Measurements from ENCODE around the gene MUSTN1. TPM values are rescaled to one million over a fixed set of nuclear protein-coding genes. Genes with fewer than 3 reads are reported as not detected.

Gene MUSTN1
- total RNA-seq, 5 donors from 2014 or later (not counting 1 experiment from before 2014, with no cell fraction given): 1.6 to 10.2 (median 4.1) TPM

- Mint-ChIP-seq H3K36me3 (no peaks in the 10 kb centered on the region), H3K4me1 (no peaks in the 10 kb centered on the region), H3K4me3 (no peak overlapping the region), H3K27me3 (peaks cover 4% of the 10 kb centered on the region in 2 donors), H3K27ac (no peak overlapping the region), H3K9me3 (no peaks in the 10 kb centered on the region)
- H3K4me3 ChIP-seq (ENCODE audit: control insufficient read depth in 1 of 2, extremely low read depth in 1 of 2, low read length in 1 of 2): no peak overlapping the region
- ATAC-seq (replicated peaks in 1 of 4): no peak
- WGBS (ENCODE audit: insufficient coverage): 80% methylated on average over 13 of the region's 17 CpGs
- DNase-seq: no peak
- ChIA-PET CTCF (no interaction called here), POLR2A (no interaction called here)
- no peak overlapping the region for H3K27ac ChIP-seq (ENCODE audit: low read length)
- no peaks in the 10 kb centered on the region for H3K36me3 ChIP-seq (ENCODE audit: control insufficient read depth in 2 of 2, extremely low read depth in 1 of 2, insufficient read depth in 1 of 2, low read length in 1 of 2)
- no peaks in the 10 kb centered on the region for H3K4me1 ChIP-seq (ENCODE audit: control insufficient read depth in 1 of 2, extremely low read depth in 1 of 2, insufficient read depth in 2 of 2, low read length in 2 of 2)
- H3K27me3 ChIP-seq (replicated peaks in 1 of 2; ENCODE audit: control insufficient read depth in 2 of 2, extremely low read depth in 1 of 2, insufficient read depth in 2 of 2, low read length in 1 of 2): peaks cover 0 to 17% of the 10 kb centered on the region in 2 experiments
- H3K9me3 ChIP-seq: no peaks in the 10 kb centered on the region
These were observed 46.9 kb downstream of the MUSTN1 start for GRCh38 chr3:52787672-52788625.

- Histone ChIP-seq H3K27me3 (replicated peaks in 1 of 2; ENCODE audit: control insufficient read depth in 2 of 2, extremely low read depth in 1 of 2, insufficient read depth in 2 of 2, low read length in 1 of 2) (peaks cover 0 to 20% of the 10 kb centered on the region in 2 experiments), H3K9me3 (no peaks in the 10 kb centered on the region), H3K4me1 (ENCODE audit: control insufficient read depth in 1 of 2, extremely low read depth in 1 of 2, insufficient read depth in 2 of 2, low read length in 2 of 2) (no peaks in the 10 kb centered on the region), H3K4me3 (ENCODE audit: control insufficient read depth in 1 of 2, extremely low read depth in 1 of 2, low read length in 1 of 2) (no peak overlapping the region), H3K27ac (ENCODE audit: low read length) (no peak overlapping the region), H3K36me3 (ENCODE audit: control insufficient read depth in 2 of 2, extremely low read depth in 1 of 2, insufficient read depth in 1 of 2, low read length in 1 of 2) (no peaks in the 10 kb centered on the region)
- H3K27me3 Mint-ChIP-seq: peaks cover 4 to 6% of the 10 kb centered on the region in 2 donors
- no peak for ATAC-seq (replicated peaks in 1 of 4)
- POLR2A ChIA-PET: no interaction called here
- DNase-seq: no peak
- no peaks in the 10 kb centered on the region for H3K4me1 Mint-ChIP-seq
- CTCF ChIA-PET: no interaction called here
- no peaks in the 10 kb centered on the region for H3K36me3 Mint-ChIP-seq
- H3K4me3 Mint-ChIP-seq: no peak overlapping the region
- no peaks in the 10 kb centered on the region for H3K9me3 Mint-ChIP-seq
- H3K27ac Mint-ChIP-seq: no peak overlapping the region
- 78% methylated on average over 4 of the region's 11 CpGs for WGBS (ENCODE audit: insufficient coverage)
These were observed 47.6 kb downstream of the MUSTN1 start for GRCh38 chr3:52787246-52787645.

- no peak for DNase-seq
- Mint-ChIP-seq H3K36me3 (no peaks in the 10 kb centered on the region), H3K4me3 (no peak overlapping the region), H3K27ac (no peak overlapping the region), H3K4me1 (no peaks in the 10 kb centered on the region), H3K9me3 (no peaks in the 10 kb centered on the region), H3K27me3 (peaks cover 4 to 8% of the 10 kb centered on the region in 2 donors)
- ATAC-seq (replicated peaks in 1 of 4): no peak
- Histone ChIP-seq H3K36me3 (ENCODE audit: control insufficient read depth in 2 of 2, extremely low read depth in 1 of 2, insufficient read depth in 1 of 2, low read length in 1 of 2) (no peaks in the 10 kb centered on the region), H3K27me3 (replicated peaks in 1 of 2; ENCODE audit: control insufficient read depth in 2 of 2, extremely low read depth in 1 of 2, insufficient read depth in 2 of 2, low read length in 1 of 2) (peaks cover 0 to 20% of the 10 kb centered on the region in 2 experiments), H3K27ac (ENCODE audit: low read length) (no peak overlapping the region), H3K4me3 (ENCODE audit: control insufficient read depth in 1 of 2, extremely low read depth in 1 of 2, low read length in 1 of 2) (no peak overlapping the region), H3K9me3 (no peaks in the 10 kb centered on the region), H3K4me1 (ENCODE audit: control insufficient read depth in 1 of 2, extremely low read depth in 1 of 2, insufficient read depth in 2 of 2, low read length in 2 of 2) (no peaks in the 10 kb centered on the region)
- POLR2A ChIA-PET: no interaction called here
- 73% methylated on average over 9 of the region's 19 CpGs for WGBS (ENCODE audit: insufficient coverage)
- CTCF ChIA-PET: no interaction called here
These were observed 48.2 kb downstream of the MUSTN1 start for GRCh38 chr3:52786330-52787215.

GRCh38 chr3:52784931-52785590, 49.8 kb downstream of the MUSTN1 start:
- Mint-ChIP-seq H3K4me3 (no peak overlapping the region), H3K27ac (no peak overlapping the region), H3K9me3 (no peaks in the 10 kb centered on the region), H3K4me1 (no peaks in the 10 kb centered on the region), H3K27me3 (peaks cover 4 to 8% of the 10 kb centered on the region in 2 donors), H3K36me3 (no peaks in the 10 kb centered on the region)
- no peak overlapping the region for H3K4me3 ChIP-seq (ENCODE audit: control insufficient read depth in 1 of 2, extremely low read depth in 1 of 2, low read length in 1 of 2)
- POLR2A ChIA-PET: no interaction called here
- H3K9me3 ChIP-seq: no peaks in the 10 kb centered on the region
- CTCF ChIA-PET: no interaction called here
- no peaks in the 10 kb centered on the region for H3K36me3 ChIP-seq (ENCODE audit: control insufficient read depth in 2 of 2, extremely low read depth in 1 of 2, insufficient read depth in 1 of 2, low read length in 1 of 2)
- H3K27me3 ChIP-seq (replicated peaks in 1 of 2; ENCODE audit: control insufficient read depth in 2 of 2, extremely low read depth in 1 of 2, insufficient read depth in 2 of 2, low read length in 1 of 2): peaks cover 0 to 18% of the 10 kb centered on the region in 2 experiments
- WGBS (ENCODE audit: insufficient coverage): no CpG with 5 or more reads among the region's 5 CpGs
- ATAC-seq (replicated peaks in 1 of 4) (no peak), DNase-seq (no peak)
- H3K4me1 ChIP-seq (ENCODE audit: control insufficient read depth in 1 of 2, extremely low read depth in 1 of 2, insufficient read depth in 2 of 2, low read length in 2 of 2): no peaks in the 10 kb centered on the region
- no peak overlapping the region for H3K27ac ChIP-seq (ENCODE audit: low read length)

DNA sequence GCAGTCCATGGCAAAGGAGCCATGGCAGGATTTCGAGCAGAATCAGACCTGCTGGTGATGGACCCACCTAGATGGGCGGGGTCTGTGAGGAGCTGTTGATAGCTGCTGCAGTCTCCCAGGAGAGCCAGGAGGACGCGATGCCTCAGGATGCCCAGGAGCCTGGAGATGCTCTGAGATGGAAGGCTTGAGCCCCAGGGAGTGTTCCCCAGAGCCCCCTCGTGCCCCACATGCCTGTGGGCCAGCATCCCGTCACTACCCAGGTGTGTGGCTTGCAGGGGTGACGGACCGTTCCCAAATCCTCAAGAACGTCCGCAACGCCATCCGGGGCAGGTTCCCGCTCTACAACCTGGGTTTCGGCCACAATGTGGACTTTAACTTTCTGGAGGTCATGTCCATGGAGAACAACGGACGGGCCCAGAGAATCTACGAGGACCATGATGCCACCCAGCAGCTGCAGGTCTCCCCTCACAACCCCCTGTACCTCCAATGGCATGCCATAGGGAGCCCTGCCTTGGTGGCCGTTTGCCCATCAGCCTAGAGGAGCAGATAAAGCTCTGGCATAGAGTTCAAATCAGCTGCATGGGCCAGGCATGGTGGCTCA, 50.7 kb downstream of the MUSTN1 start:
- no peak for DNase-seq
- no peaks in the 10 kb centered on the region for H3K36me3 ChIP-seq (ENCODE audit: control insufficient read depth in 2 of 2, extremely low read depth in 1 of 2, insufficient read depth in 1 of 2, low read length in 1 of 2)
- no peaks in the 10 kb centered on the region for H3K9me3 Mint-ChIP-seq
- ChIA-PET POLR2A (no interaction called here), CTCF (no interaction called here)
- peaks cover 0 to 26% of the 10 kb centered on the region in 2 experiments for H3K27me3 ChIP-seq (replicated peaks in 1 of 2; ENCODE audit: control insufficient read depth in 2 of 2, extremely low read depth in 1 of 2, insufficient read depth in 2 of 2, low read length in 1 of 2)
- H3K4me1 Mint-ChIP-seq: no peaks in the 10 kb centered on the region
- no peaks in the 10 kb centered on the region for H3K9me3 ChIP-seq
- H3K4me3 Mint-ChIP-seq: no peak overlapping the region
- 81% methylated on average over 18 of the region's 18 CpGs for WGBS (ENCODE audit: insufficient coverage)
- H3K36me3 Mint-ChIP-seq: no peaks in the 10 kb centered on the region
- no peak overlapping the region for H3K27ac Mint-ChIP-seq
- no peak overlapping the region for H3K27ac ChIP-seq (ENCODE audit: low read length)
- ATAC-seq (replicated peaks in 1 of 4): no peak
- H3K4me3 ChIP-seq (ENCODE audit: control insufficient read depth in 1 of 2, extremely low read depth in 1 of 2, low read length in 1 of 2): no peak overlapping the region
- peaks cover 4 to 8% of the 10 kb centered on the region in 2 donors for H3K27me3 Mint-ChIP-seq
- no peaks in the 10 kb centered on the region for H3K4me1 ChIP-seq (ENCODE audit: control insufficient read depth in 1 of 2, extremely low read depth in 1 of 2, insufficient read depth in 2 of 2, low read length in 2 of 2)

GRCh38 chr3:52783211-52783555, 51.6 kb downstream of the MUSTN1 start:
- Histone ChIP-seq H3K27ac (ENCODE audit: low read length) (no peak overlapping the region), H3K27me3 (replicated peaks in 1 of 2; ENCODE audit: control insufficient read depth in 2 of 2, extremely low read depth in 1 of 2, insufficient read depth in 2 of 2, low read length in 1 of 2) (peaks cover 0 to 32% of the 10 kb centered on the region in 2 experiments), H3K4me3 (ENCODE audit: control insufficient read depth in 1 of 2, extremely low read depth in 1 of 2, low read length in 1 of 2) (no peak overlapping the region), H3K4me1 (ENCODE audit: control insufficient read depth in 1 of 2, extremely low read depth in 1 of 2, insufficient read depth in 2 of 2, low read length in 2 of 2) (no peaks in the 10 kb centered on the region), H3K36me3 (ENCODE audit: control insufficient read depth in 2 of 2, extremely low read depth in 1 of 2, insufficient read depth in 1 of 2, low read length in 1 of 2) (no peaks in the 10 kb centered on the region), H3K9me3 (no peaks in the 10 kb centered on the region)
- Mint-ChIP-seq H3K9me3 (no peaks in the 10 kb centered on the region), H3K27ac (no peak overlapping the region), H3K36me3 (no peaks in the 10 kb centered on the region), H3K4me3 (no peak overlapping the region), H3K4me1 (no peaks in the 10 kb centered on the region), H3K27me3 (peaks cover 6 to 8% of the 10 kb centered on the region in 2 donors)
- ATAC-seq (replicated peaks in 1 of 4) (no peak), DNase-seq (no peak)
- ChIA-PET CTCF (interaction anchor here in 1 of 2 donors (0.6 kb wide), 1 partner anchor 1117 kb away, joined by 3 read pairs; no protein-coding TSS in a partner anchor), POLR2A (no interaction called here)
- 88% methylated on average over 3 of the region's 3 CpGs for WGBS (ENCODE audit: insufficient coverage)
